Epidermal melanocyte (primary cell): ENCODE measurements around the gene MAGI2.
"Not testable (repeated sequence)": the region's sequence is repeated elsewhere in the genome, so short reads cannot be mapped to it uniquely, and the experiment has no call there.

Experiments used
- DNase-seq: peaks from one replicate; pipeline ENCODE4 v3.0.0; 2011; ENCODE audit warnings: low spot score; ENCODE audit not compliant: insufficient read length

MAGI2 gene

GRCh38 chr7:79451580-79451979 lies 1.9 kb downstream of the MAGI2 start:
- no peak for DNase-seq

- DNase-seq, result not testable (repeated sequence)
Measured at GRCh38 chr7:79442766-79443165, 10.7 kb downstream of the MAGI2 start.

GRCh38 chr7:79436378-79436777 lies 17.1 kb downstream of the MAGI2 start:
- no peak for DNase-seq

GRCh38 chr7:79434867-79435266 lies 18.6 kb downstream of the MAGI2 start:
- no peak for DNase-seq

- no peak for DNase-seq
Measured at GRCh38 chr7:79434098-79434497, 19.4 kb downstream of the MAGI2 start.

- DNase-seq, result no peak
Measured at GRCh38 chr7:79430391-79430790, 23.1 kb downstream of the MAGI2 start.

GRCh38 chr7:79425665-79426064 lies 27.8 kb downstream of the MAGI2 start:
- no peak for DNase-seq

GRCh38 chr7:79421751-79422150 lies 31.7 kb downstream of the MAGI2 start:
- no peak for DNase-seq

- no peak for DNase-seq
Measured at GRCh38 chr7:79420464-79420863, 33.0 kb downstream of the MAGI2 start.

- no peak for DNase-seq
Measured at GRCh38 chr7:79414910-79415309, 38.6 kb downstream of the MAGI2 start.

- DNase-seq, result no peak
Measured at GRCh38 chr7:79412915-79413314, 40.6 kb downstream of the MAGI2 start.

- DNase-seq, result no peak
Measured at GRCh38 chr7:79412438-79412837, 41.0 kb downstream of the MAGI2 start.

GRCh38 chr7:79410345-79410744 lies 43.1 kb downstream of the MAGI2 start:
- DNase-seq, result no peak

- DNase-seq, result no peak
Measured at GRCh38 chr7:79407351-79407750, 46.1 kb downstream of the MAGI2 start.

GRCh38 chr7:79406371-79406770 lies 47.1 kb downstream of the MAGI2 start:
- no peak for DNase-seq

GRCh38 chr7:79405368-79405767 lies 48.1 kb downstream of the MAGI2 start:
- DNase-seq, result no peak

- no peak for DNase-seq
Measured at GRCh38 chr7:79403879-79404278, 49.6 kb downstream of the MAGI2 start.

- DNase-seq, result no peak
Measured at GRCh38 chr7:79403451-79403850, 50.0 kb downstream of the MAGI2 start.

- no peak for DNase-seq
Measured at GRCh38 chr7:79401254-79401653, 52.2 kb downstream of the MAGI2 start.

GRCh38 chr7:79400222-79400621 lies 53.2 kb downstream of the MAGI2 start:
- DNase-seq, result no peak

GRCh38 chr7:79398138-79398749 lies 55.2 kb downstream of the MAGI2 start:
- DNase-seq, result no peak

GRCh38 chr7:79386688-79387422 lies 66.6 kb downstream of the MAGI2 start:
- DNase-seq, result no peak

- DNase-seq, result no peak
Measured at GRCh38 chr7:79381921-79382320, 71.5 kb downstream of the MAGI2 start.
